ENCODE data around the gene PSMB7.

PSMB7 gene

GRCh38 chr9:124351672-124352468, 63.4 kb downstream of the PSMB7 start:
- no peaks in the 10 kb centered on the region for H3K4me1 ChIP-seq (ENCODE audit: control insufficient read depth, low read length)
- H3K27ac ChIP-seq (ENCODE audit: low read depth, low read length) = no peak overlapping the region
- H3K4me2 ChIP-seq (ENCODE audit: low read length) = no peak overlapping the region
- TF ChIP-seq CTCF (IDR thresholded peaks at IDR 0.05; ENCODE audit: low read depth, low read length, poor library complexity, severe bottlenecking) (no peak), EZH2phosphoT487 (IDR thresholded peaks at IDR 0.05; ENCODE audit: borderline replicate concordance, low read length) (no peak)
- no peaks in the 10 kb centered on the region for H3K27me3 ChIP-seq (ENCODE audit: control insufficient read depth, low read length)
- no peaks in the 10 kb centered on the region for H3F3A ChIP-seq (ENCODE audit: control insufficient read depth, insufficient read depth)
- H3K79me2 ChIP-seq (ENCODE audit: control insufficient read depth, low read length) = peaks cover 3% of the 10 kb centered on the region
- no peaks in the 10 kb centered on the region for H4K20me1 ChIP-seq (ENCODE audit: control insufficient read depth, insufficient read depth, low read depth, low read length)
- H3K9me3 ChIP-seq (ENCODE audit: control insufficient read depth, insufficient read depth, low read length) = no peaks in the 10 kb centered on the region
- H3K4me3 ChIP-seq (ENCODE audit: low read length) = no peak overlapping the region
- peaks cover 47% of the 10 kb centered on the region for H3K36me3 ChIP-seq (ENCODE audit: control insufficient read depth, low read length)
- no peaks in the 10 kb centered on the region for H3K9me2 ChIP-seq (replicated peaks; ENCODE audit: control insufficient read depth, low read length)

- no peaks in the 10 kb centered on the region for H3K27me3 ChIP-seq (ENCODE audit: control insufficient read depth, low read length)
- no peaks in the 10 kb centered on the region for H3K4me1 ChIP-seq (ENCODE audit: control insufficient read depth, low read length)
- H4K20me1 ChIP-seq (ENCODE audit: control insufficient read depth, insufficient read depth, low read depth, low read length) = no peaks in the 10 kb centered on the region
- no peaks in the 10 kb centered on the region for H3K79me2 ChIP-seq (ENCODE audit: control insufficient read depth, low read length)
- no peaks in the 10 kb centered on the region for H3K9me3 ChIP-seq (ENCODE audit: control insufficient read depth, insufficient read depth, low read length)
- TF ChIP-seq EZH2phosphoT487 (IDR thresholded peaks at IDR 0.05; ENCODE audit: borderline replicate concordance, low read length) (no peak), CTCF (IDR thresholded peaks at IDR 0.05; ENCODE audit: low read depth, low read length, poor library complexity, severe bottlenecking) (no peak)
- peaks cover 42% of the 10 kb centered on the region for H3K36me3 ChIP-seq (ENCODE audit: control insufficient read depth, low read length)
- H3K4me3 ChIP-seq (ENCODE audit: low read length) = no peak overlapping the region
- no peak overlapping the region for H3K4me2 ChIP-seq (ENCODE audit: low read length)
- H3K27ac ChIP-seq (ENCODE audit: low read depth, low read length) = no peak overlapping the region
- H3F3A ChIP-seq (ENCODE audit: control insufficient read depth, insufficient read depth) = no peaks in the 10 kb centered on the region
- no peaks in the 10 kb centered on the region for H3K9me2 ChIP-seq (replicated peaks; ENCODE audit: control insufficient read depth, low read length)
These were observed 64.6 kb downstream of the PSMB7 start for GRCh38 chr9:124350494-124351263.

- Histone ChIP-seq H3K4me1 (ENCODE audit: control insufficient read depth, low read length) (no peaks in the 10 kb centered on the region), H3F3A (ENCODE audit: control insufficient read depth, insufficient read depth) (no peaks in the 10 kb centered on the region), H3K9me2 (replicated peaks; ENCODE audit: control insufficient read depth, low read length) (no peaks in the 10 kb centered on the region), H3K27me3 (ENCODE audit: control insufficient read depth, low read length) (no peaks in the 10 kb centered on the region), H3K9me3 (ENCODE audit: control insufficient read depth, insufficient read depth, low read length) (no peaks in the 10 kb centered on the region), H3K79me2 (ENCODE audit: control insufficient read depth, low read length) (no peaks in the 10 kb centered on the region), H3K36me3 (ENCODE audit: control insufficient read depth, low read length) (peaks cover 39% of the 10 kb centered on the region), H3K4me2 (ENCODE audit: low read length) (no peak overlapping the region), H4K20me1 (ENCODE audit: control insufficient read depth, insufficient read depth, low read depth, low read length) (no peaks in the 10 kb centered on the region), H3K27ac (ENCODE audit: low read depth, low read length) (no peak overlapping the region), H3K4me3 (ENCODE audit: low read length) (no peak overlapping the region)
- TF ChIP-seq EZH2phosphoT487 (IDR thresholded peaks at IDR 0.05; ENCODE audit: borderline replicate concordance, low read length) (no peak), CTCF (IDR thresholded peaks at IDR 0.05; ENCODE audit: low read depth, low read length, poor library complexity, severe bottlenecking) (no peak)
These were observed 65.4 kb downstream of the PSMB7 start for GRCh38 chr9:124349675-124350493.

Data from DOHH2 (cell line).